SK-N-DZ (cell line): Measurements from ENCODE around the gene PTPRG. TPM values are rescaled to one million over a fixed set of nuclear protein-coding genes. Genes with fewer than 3 reads are reported as not detected.
"Not testable (repeated sequence)": the region's sequence is repeated elsewhere in the genome, so short reads cannot be mapped to it uniquely, and the experiment has no call there.

Experiments
- DNase-seq: peaks from one replicate; pipeline ENCODE4 v3.0.0-alpha.2; 2015; ENCODE audit warnings: low spot score
- polyA plus RNA-seq, 2 experiments: library from polyadenylated mRNA; depleted of rRNA; stranded (reverse); fragments of >200 nt; gene quantifications; 2 replicates each; pipeline ENCODE4 v1.2.3, GENCODE V29; 2014

Gene PTPRG
- 8.7 and 12.5 TPM in 2 replicates for polyA plus RNA-seq (2014; cell fraction: cytosol; rRNA removed)
- 6.6 and 7.0 TPM in 2 replicates for polyA plus RNA-seq (2014; cell fraction: nucleus; rRNA removed)

- DNase-seq, result peak; percentile 89
Observed at GRCh38 chr3:61561374-61562041, at the start of gene PTPRG. Gene PTPRG (plus strand): TSS chr3:61561571. CDS start chr3:61562288, 717 bp downstream.

DNA sequence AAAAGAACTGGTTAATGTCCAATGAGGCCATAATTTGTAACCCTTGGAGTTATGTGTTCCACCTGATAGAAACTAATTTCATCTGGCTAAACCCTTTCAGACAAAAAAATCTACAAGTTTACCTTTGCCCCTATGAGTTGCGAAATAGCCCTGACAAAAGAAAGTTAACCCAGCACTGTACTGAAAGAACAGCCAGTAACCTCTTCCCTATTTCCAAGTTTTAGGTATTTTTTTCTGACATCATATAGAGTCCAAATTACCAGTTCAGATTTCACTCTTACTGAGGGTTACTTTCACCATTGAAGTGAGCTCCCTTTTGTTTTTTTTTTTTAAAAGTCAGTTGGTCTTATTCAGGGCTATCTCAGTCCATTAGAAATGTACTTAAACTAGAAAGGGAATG is 42.8 kb upstream of the PTPRG start:
- DNase-seq, result no peak

- DNase-seq, result no peak
Observed at GRCh38 chr3:61520966-61521628, 40.3 kb upstream of the PTPRG start.

DNA sequence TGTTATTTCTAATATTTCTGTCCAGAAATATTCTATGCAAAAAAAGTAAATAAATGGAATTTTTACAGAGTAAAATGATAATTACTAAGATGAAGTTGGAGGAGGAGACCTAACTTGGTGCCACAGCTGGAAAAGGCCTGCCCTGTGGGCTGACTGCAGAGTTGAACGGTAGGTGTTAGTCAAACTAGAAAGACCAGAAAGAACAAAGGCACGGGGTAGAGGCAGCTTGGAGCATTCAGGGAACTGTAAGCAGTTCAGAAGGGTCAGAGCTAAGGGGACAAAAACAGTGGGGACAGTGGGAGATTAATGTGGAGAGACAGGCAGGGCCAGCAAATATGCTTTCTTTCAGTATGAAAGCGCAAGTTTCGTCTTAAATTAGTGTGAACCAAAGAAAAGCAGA is 39.3 kb upstream of the PTPRG start:
- no peak for DNase-seq

- DNase-seq, result no peak
Observed at GRCh38 chr3:61522626-61523025, 38.7 kb upstream of the PTPRG start.

DNA sequence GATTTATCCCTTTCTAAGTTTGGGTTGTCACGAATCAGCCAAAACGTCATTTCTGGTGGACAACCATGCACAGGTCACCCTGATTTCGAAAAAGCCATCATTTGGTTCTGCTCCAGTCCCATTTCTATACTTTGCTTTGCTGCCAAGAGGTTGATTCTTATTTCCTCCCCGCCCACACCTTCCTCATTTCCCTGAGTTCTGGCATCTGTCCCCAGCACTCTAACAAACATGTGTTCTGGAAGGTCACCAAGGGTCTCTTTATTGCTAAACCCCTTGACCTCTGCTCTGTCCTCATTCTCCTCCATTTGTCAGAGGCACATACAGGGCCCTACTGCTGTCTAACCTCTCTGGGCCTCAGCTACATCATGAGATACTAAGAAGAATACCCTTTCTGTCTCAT is 36.4 kb upstream of the PTPRG start:
- DNase-seq, result no peak

DNA sequence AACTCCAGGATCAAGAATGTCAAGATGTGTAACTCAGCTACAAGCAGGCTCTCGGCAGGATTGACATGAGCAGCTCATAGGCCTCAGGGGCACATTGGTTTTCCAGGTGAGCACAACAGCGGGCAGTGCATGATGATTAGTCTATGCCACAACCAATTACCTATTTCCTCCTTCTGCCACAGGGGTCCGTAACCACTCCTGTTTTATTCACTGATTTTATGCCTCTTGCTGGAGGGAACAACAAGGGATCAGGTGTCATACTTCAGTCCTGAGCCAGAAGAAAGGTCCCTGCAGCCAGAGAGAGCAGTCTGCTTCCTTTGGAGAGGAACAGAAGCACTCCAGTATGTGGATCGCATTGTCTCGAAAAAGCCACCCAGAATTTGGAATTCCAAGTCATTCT is 35.1 kb upstream of the PTPRG start:
- no peak for DNase-seq

DNA sequence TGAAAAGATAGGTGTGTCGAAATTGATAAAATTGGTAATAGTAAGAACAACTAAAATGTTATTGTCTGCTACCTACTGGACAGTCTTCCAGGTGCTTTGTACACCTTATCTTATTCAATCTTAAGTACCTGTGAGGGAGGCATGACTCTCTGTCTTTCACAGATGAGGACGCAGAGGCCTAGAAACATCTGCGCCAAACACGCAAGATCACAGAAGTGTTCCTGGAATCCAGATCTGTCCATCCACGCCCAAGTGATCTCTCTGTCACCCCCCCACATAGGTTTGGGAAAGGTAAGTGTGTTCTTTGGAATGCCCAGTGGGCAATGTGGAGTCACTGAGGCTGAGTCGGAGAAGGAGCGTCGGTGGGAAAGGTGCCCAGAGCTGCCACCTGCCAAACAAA is 34.4 kb upstream of the PTPRG start:
- no peak for DNase-seq

DNA sequence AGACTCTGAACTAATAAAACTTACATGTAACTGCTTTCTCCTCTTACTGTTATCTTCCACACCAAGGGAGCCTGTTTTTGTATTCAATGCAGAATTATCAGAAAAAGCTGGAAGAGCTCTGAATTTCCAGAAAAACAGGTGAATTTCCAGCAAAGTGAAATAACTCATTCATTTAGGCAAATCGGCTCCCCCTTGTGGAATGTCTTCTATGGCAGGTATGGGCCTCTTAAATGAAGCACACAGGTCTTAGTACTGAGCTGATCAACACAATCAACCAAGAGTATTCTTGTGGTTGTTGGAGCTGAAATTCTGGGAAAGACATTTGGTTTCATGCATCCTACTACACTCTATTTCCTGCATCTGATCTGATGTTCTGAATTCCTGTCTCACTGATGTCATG is 31.0 kb upstream of the PTPRG start:
- peak; percentile 37 for DNase-seq

- no peak for DNase-seq
Observed at GRCh38 chr3:61531528-61531927, 29.8 kb upstream of the PTPRG start.

DNA sequence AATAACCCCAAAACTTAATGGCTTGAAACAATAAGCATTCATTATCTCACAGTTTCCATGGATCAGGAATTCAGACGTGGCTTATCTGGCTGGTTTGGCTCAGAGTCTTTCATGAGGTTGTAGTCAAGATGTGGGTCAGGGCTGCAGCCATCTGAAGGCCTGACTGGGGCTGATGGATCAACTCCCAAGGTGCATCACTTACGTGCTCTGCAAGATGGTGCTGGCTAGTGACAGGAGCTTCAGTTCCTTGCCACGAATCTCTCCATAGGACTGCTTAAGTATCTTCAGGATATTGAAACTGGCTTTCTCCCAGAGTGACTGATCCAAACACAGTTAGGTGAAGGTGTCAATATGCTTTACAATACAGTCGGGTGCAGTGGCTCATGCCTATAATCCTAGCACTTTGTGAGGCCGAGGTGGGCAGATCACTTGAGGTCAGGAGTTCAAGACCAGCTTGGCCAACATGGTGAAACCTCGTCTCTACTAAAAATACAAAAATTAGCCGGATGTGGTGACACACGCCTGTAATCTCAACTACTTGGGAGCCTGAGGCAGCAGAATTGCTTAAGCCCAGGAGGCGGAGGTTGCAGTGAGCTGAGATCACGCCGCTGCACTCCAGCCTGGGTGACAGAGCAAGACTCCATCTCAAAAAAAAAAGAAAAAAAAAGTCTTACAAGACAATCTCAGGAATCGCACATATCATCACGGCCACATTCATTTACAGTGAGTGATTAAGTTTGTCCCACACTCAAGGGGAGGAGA is 28.5 kb upstream of the PTPRG start:
- no peak for DNase-seq

DNA sequence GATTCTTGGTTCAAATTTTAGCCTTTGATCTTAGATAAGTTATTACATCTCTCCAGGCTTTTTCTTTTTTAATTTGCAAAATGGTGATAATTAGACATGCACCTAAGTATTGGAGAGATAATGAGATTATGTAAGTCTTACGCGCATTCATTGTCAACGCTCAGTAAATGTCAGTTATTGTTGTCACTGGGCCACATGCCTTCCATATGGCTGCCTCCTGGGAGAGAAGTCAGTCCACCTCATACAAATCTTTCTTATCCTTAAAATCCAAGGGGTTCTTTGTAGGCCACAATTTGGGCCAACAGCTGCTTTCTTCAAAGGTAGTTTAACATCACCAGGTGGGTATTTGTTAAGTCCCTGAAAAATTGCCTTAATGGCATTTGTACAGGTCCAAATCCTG is 25.5 kb upstream of the PTPRG start:
- no peak for DNase-seq

DNA sequence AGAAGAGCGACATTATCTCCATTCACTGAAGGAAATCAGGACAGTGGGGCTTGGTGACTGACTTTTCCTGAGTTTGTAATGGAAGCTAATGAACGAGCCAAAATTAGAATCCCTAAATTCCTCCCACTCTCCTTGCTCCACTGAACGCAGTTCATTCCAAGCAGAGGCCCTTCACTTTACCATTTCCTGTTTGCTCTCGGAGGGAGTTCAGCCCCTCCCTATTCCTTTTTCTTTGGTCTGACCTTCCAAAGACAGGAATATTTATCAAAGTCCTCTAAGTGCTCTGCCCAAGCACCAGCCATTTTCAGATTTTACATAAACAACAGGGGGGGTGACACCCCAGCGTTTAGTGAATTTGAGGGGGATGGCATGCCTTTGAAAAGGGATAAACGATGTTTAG is 24.0 kb upstream of the PTPRG start:
- DNase-seq, result no peak

GRCh38 chr3:61538486-61538885 is 22.9 kb upstream of the PTPRG start:
- no peak for DNase-seq

DNA sequence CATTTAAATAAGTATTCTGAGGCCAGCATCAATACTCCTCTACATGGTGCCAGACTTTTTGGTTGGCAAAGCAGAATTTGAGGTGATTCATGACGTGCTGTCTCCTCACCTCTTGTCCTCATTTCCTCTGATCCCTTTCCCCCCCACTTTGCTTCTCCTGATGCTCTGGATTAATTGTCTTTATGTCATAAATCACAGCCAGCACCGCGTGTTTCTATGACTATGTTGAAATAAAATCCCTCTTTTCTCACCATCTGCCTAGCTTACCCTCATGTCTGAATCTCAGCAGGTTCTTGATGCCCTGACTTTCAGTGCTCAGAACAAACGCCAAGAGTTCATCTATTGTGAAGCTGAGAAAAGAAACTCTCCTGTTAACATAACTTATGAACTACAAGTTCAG is 19.7 kb upstream of the PTPRG start:
- DNase-seq, result no peak

DNA sequence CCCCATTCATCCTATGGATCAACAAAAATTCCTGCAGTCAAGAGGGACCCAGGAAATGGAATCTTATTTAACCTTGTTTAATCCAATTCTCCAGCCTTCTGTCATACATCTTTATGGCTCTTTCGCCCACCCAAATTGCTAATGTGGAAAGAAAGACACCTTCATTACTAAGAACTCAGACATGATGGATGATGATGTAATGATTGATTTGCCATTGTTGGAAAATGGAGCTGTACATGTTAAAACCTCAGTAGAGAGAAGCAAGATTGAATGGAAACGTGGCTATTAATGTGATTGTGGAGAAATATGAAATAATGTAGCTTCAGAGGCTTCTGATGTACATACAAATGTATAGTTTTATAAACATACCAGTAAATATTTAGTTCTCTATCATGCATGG is 15.7 kb upstream of the PTPRG start:
- no peak for DNase-seq

DNA sequence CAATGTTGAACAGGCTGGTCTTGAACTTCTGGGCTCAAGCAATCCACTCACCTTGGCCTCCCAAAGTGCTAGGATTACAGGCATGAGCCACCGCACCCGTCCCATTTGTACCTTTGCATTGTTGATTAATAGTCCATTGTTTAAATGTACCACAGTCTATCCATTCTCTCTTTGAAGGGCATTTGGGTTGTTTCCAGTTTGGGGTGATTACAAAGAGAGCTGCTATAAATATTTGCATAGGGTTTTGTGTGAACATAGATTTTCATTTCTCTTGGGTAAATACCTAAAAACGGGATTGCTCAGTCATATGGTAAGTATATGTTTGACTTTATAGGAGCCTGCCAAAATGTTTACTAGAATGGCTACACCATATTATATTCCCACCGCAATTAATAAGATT is 13.7 kb upstream of the PTPRG start:
- no peak for DNase-seq

GRCh38 chr3:61552704-61553103 is 8.7 kb upstream of the PTPRG start:
- not testable (repeated sequence) for DNase-seq

DNA sequence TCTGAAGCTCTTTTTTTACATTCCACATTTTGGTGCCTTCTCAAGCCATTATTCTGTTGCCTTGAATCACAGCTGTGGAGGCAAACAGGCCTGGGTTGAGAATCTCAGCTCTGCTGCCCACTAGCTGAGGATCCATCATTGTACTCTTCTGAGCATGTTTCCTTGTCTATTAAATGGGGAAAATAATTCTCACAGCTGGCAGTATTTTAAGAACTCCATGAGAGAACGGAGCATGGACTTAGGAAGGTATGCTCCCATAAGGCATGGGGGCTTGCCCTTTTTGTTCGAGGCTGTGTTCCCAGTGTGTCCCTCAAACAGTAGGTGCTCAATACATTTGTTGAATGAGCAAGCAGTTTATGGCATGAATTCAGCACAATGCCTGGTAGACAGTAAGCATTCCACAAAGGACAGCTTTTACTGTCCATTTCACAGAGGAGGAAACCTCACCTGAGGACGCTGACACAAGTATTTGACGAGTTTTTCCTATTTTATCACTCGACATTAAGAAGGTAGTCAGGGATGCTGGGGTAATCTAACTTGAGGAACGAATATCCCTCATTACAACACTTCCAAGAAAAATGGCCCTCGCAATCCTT is 2.1 kb upstream of the PTPRG start:
- no peak for DNase-seq

DNA sequence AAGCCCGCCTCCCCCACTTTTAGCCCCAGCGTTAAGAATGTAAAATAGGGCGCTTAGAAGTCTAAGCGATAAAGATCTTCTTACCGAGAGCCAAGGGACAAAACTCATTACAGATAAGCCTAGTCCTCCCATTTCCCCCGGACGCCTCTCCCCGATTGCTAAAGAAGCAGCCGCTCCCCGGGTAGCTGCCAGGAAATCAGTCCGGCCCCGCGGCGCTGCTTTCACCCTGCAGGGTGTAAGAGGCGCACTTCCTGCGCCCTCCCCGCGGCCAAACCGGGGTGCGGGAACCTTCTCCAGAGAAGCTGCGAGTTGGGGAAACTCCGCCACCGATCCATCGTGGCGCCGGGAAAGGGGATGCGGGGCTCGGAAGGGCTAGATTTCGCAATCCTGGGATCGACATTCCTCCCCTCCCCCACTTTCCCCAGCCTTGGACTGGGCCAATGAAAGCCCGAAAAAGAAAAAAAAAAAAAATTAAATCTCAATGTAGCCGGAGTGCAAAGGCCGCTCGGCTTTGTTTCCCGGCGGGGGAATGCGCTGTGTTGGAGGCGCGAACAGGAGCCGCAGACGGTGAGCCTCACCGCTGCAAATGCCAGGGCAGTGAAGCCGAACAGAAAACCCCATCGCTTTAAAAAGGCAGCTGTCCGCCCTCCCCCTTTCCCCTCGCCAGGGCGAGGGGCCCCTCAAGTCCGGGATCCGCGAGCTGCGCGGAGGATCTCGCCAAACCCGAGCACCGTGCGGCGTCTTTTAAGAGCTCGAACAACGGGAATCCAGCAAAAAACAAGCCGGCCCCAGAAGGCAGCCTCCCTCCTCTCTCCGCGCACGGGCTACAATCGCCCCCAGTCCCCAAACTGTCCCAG is 626 bp upstream of the PTPRG start:
- DNase-seq, result peak; percentile 74

- peak; percentile 12 for DNase-seq
Observed at GRCh38 chr3:61562042-61562720, 810 bp downstream of the PTPRG start.
